ENCODE data around the gene STARD10.

- TF ChIP-seq, protein P1, sequence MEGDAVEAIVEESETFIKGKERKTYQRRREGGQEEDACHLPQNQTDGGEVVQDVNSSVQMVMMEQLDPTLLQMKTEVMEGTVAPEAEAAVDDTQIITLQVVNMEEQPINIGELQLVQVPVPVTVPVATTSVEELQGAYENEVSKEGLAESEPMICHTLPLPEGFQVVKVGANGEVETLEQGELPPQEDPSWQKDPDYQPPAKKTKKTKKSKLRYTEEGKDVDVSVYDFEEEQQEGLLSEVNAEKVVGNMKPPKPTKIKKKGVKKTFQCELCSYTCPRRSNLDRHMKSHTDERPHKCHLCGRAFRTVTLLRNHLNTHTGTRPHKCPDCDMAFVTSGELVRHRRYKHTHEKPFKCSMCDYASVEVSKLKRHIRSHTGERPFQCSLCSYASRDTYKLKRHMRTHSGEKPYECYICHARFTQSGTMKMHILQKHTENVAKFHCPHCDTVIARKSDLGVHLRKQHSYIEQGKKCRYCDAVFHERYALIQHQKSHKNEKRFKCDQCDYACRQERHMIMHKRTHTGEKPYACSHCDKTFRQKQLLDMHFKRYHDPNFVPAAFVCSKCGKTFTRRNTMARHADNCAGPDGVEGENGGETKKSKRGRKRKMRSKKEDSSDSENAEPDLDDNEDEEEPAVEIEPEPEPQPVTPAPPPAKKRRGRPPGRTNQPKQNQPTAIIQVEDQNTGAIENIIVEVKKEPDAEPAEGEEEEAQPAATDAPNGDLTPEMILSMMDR (IDR thresholded peaks at IDR 0.05): no peak
- no peak for TF ChIP-seq EP300 (IDR thresholded peaks at IDR 0.05)
Measured at GRCh38 chr11:72710278-72710677, 83.6 kb downstream of the STARD10 start.
